Central memory CD4-positive, alpha-beta T cell (primary cell): ENCODE results near the gene IMMT.
A peak's percentile ranks its signal among the peaks of the same experiment; 100 is the strongest.

Experiments
- DNase-seq: peaks from one replicate; pipeline ENCODE4 v3.0.0; 2022

Gene IMMT

DNA sequence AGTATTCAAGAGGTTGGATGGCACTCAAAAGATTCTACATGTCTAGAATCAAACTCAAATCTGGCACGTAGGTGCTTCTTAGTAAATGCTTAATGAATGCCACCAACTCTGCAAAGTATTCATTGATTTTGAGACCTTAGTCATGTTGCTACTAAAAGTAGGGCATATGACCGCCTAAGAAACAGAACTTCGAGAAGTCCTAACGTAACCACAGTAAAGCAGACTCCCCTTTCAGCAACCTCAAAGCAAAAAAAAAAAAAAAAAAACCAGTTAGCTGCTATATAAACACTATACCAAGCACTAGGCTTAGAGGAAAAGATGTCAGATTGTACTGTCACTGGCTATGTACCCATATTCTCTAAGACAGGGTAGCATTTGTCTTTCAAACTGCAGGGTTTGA, 55.3 kb downstream of the IMMT start:
- peak; percentile 12 for DNase-seq

GRCh38 chr2:86138736-86139625, 56.3 kb downstream of the IMMT start:
- DNase-seq, result no peak

DNA sequence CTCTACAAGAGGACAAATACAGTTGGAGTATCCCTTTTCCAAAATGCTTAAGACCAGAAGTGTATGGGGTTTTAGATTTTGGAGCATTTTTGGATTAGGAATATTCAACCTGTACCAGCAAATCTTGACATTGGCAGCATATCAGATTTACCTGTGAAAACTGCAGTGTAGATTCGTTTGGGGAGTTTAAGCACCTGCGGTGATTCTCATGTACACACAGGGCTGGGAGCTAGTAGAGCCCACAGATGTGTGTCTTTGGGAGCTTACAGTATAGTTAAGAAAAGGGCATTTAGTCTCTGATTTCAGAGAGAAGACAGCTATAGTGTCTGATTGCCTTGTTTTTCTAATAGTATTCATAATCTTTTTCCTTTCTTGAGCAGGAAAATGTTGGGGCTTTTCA, 59.1 kb downstream of the IMMT start:
- no peak for DNase-seq

DNA sequence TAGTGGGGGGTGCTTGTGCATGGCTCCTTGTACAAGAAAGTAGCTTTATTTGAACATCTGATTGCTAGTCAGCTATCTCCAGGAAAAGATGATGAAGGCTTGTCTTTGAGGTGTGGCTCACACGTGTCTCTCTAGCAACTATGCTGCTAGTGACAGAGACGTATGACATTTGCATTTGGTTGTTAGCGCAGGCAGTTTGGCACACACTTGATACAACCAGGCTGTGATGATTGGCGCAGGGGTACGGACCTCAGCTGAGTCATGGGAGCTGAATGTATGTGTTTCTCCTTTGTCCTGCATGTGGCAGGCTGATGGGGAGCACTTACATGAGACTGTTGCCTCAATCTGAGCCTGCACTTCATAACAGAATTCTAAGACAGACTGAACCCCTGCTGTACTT, 59.6 kb downstream of the IMMT start:
- no peak for DNase-seq

DNA sequence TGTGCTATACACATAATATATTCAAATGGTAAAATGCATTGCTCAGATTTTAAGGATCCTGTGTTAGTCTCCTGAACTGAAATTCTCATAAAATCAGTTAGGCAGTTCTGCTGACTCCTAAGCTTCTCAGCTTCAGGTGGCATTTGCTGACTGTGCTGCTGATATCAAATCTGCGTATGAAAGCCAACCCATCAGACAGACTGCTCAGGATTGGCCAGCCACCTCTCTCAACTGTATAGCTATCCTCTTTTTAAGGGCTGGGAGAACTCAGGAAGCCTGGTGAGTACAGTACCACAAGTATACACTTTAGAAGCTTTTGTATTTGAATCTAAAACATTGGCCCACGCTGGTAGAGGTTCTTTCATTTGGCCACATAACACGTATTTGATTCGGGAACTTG, 60.6 kb downstream of the IMMT start:
- DNase-seq, result no peak

- DNase-seq, result no peak
Measured at GRCh38 chr2:86124683-86125082, 70.6 kb downstream of the IMMT start.

- no peak for DNase-seq
Measured at GRCh38 chr2:86123328-86123925, 71.8 kb downstream of the IMMT start.

DNA sequence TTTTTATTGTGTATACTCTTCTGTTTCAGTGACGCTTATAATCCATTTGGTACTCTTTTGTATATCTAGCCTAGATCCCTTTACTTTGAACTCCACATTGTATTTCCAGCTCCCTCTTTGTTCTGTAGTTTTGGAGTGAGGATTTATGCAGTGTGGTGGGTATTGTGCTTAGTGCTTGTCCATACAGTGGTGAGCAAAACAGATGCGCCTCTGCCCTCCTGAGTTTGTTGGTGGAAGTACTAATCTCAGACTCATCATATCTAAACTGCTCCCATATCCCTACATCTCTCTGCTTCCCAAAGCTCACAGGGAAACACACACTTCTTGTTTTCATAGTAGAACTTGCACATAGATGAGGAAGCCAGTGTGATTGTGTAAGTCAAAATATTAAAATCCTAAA, 77.1 kb downstream of the IMMT start:
- no peak for DNase-seq

- no peak for DNase-seq
Measured at GRCh38 chr2:86107031-86107430, 88.2 kb downstream of the IMMT start.

GRCh38 chr2:86105969-86106945, 89.0 kb downstream of the IMMT start, which contains the start of gene PTCD3:
TSS of gene PTCD3 (plus strand) at chr2:86106235. CDS start at chr2:86106248, 13 bp downstream.
- peak; percentile 92 for DNase-seq

GRCh38 chr2:86105252-86105968, 89.9 kb downstream of the IMMT start, which contains the start of gene POLR1A:
TSS of gene POLR1A (minus strand) at chr2:86105886. CDS start at chr2:86105776, 110 bp downstream.
- peak; percentile 88 for DNase-seq

- DNase-seq, result no peak
Measured at GRCh38 chr2:86102157-86102556, 93.1 kb downstream of the IMMT start.

GRCh38 chr2:86097913-86098312, 97.3 kb downstream of the IMMT start:
- no peak for DNase-seq

- DNase-seq, result no peak
Measured at GRCh38 chr2:86097114-86097896, 98.0 kb downstream of the IMMT start.

- no peak for DNase-seq
Measured at GRCh38 chr2:86094229-86094628, 101.0 kb downstream of the IMMT start.
